ENCODE data around the gene CMSS1. TPM values are rescaled to one million over a fixed set of nuclear protein-coding genes. Genes with fewer than 3 reads are reported as not detected.

The CMSS1 gene
- total and polyA plus RNA-seq, 2 of the 13 experiments (the other 11 are each of a cell fraction or from before 2014, with no cell fraction given) = 6.4 to 48.7 TPM

GRCh38 chr3:99997293-99997692 is 179.6 kb downstream of the CMSS1 start:
- no peak overlapping the region for H3K27ac ChIP-seq (ENCODE audit: extremely low read length, insufficient read depth, low read length)
- H3K27me3 ChIP-seq (ENCODE audit: control insufficient read depth in 1 of 2, insufficient read depth in 2 of 2, low read length in 2 of 2) = no peaks in the 10 kb centered on the region
- no peak overlapping the region for H3K4me2 ChIP-seq (ENCODE audit: low read depth, low read length)
- intact Hi-C loops (cut with micrococcal nuclease; ENCODE audit: unreplicated experiment) (no loop called here), in situ Hi-C loops (cut with HindIII; ENCODE audit: extremely low pct_ligation_motif_present, low pct_unique_long_range_greater_than_20kb) (no loop called here)
- H3K36me3 ChIP-seq (replicated peaks in 1 of 2; ENCODE audit: control insufficient read depth in 1 of 2, insufficient read depth in 2 of 2, low read length in 2 of 2) = no peaks in the 10 kb centered on the region
- FAIRE-seq = no peak
- H3K4me3 ChIP-seq (replicated peaks in 1 of 3; ENCODE audit: insufficient read depth in 1 of 3, low read depth in 2 of 3, low read length in 3 of 3) = no peak overlapping the region
- TF ChIP-seq ZNF879 (CRISPR knock-in tag; IDR thresholded peaks at IDR 0.05) (no peak), ZNF598 (CRISPR knock-in tag; IDR thresholded peaks at IDR 0.05; ENCODE audit: borderline replicate concordance) (no peak), NCOA1 (CRISPR knock-in tag; IDR thresholded peaks at IDR 0.05) (no peak), BORCS8-MEF2B (CRISPR knock-in tag; IDR thresholded peaks at IDR 0.05) (no peak)
- no peaks in the 10 kb centered on the region for H4K20me1 ChIP-seq (ENCODE audit: insufficient read depth, low read length)
- H3K4me1 ChIP-seq (ENCODE audit: insufficient read depth, low read length) = peaks cover 20% of the 10 kb centered on the region
- no peak overlapping the region for H3K9ac ChIP-seq (ENCODE audit: insufficient read depth, low read depth, low read length)
- no peak for ATAC-seq
- no TSS peak for BruUV-seq (replicated peaks)
- DNase-seq (ENCODE audit: low spot score) = no peak
- 100% methylated on average over 2 of the region's 2 CpGs for WGBS (ENCODE audit: low lambda C conversion rate)
- POLR2A ChIA-PET = no interaction called here
- no peak overlapping the region for H2AFZ ChIP-seq (ENCODE audit: low read length)
- no peaks in the 10 kb centered on the region for H3K79me2 ChIP-seq (ENCODE audit: insufficient read depth, low read length)
- CTCF ChIA-PET (ENCODE audit: low intra/inter-chr PET ratio, low total read pairs) = no interaction called here
- peaks cover 14% of the 10 kb centered on the region; the same call in 1 of the 2 replicates for H3K9me3 ChIP-seq (ENCODE audit: low read length)

GRCh38 chr3:99999536-99999935 is 181.9 kb downstream of the CMSS1 start:
- H3K4me2 ChIP-seq (ENCODE audit: low read depth, low read length) = no peak overlapping the region
- no peaks in the 10 kb centered on the region for H3K79me2 ChIP-seq (ENCODE audit: insufficient read depth, low read length)
- ChIA-PET CTCF (ENCODE audit: low intra/inter-chr PET ratio, low total read pairs) (no interaction called here), POLR2A (no interaction called here)
- WGBS (ENCODE audit: low lambda C conversion rate) = 90% methylated on average over 2 of the region's 2 CpGs
- H3K27me3 ChIP-seq (ENCODE audit: control insufficient read depth in 1 of 2, insufficient read depth in 2 of 2, low read length in 2 of 2) = no peaks in the 10 kb centered on the region
- no peak overlapping the region for H3K27ac ChIP-seq (ENCODE audit: extremely low read length, insufficient read depth, low read length)
- TF ChIP-seq ZNF251 (CRISPR knock-in tag; IDR thresholded peaks at IDR 0.05) (no peak), ZBTB21 (CRISPR knock-in tag; IDR thresholded peaks at IDR 0.05) (no peak), HDAC1 (CRISPR knock-in tag; IDR thresholded peaks at IDR 0.05) (no peak), NR2F6 (IDR thresholded peaks at IDR 0.05) (no peak), NR2F6 (CRISPR knock-in tag; IDR thresholded peaks at IDR 0.05) (no peak), BCL3 (CRISPR knock-in tag; IDR thresholded peaks at IDR 0.05) (no peak), HNF4G (IDR thresholded peaks at IDR 0.05; ENCODE audit: borderline replicate concordance, low read depth, low read length) (no peak), HNF4G (CRISPR knock-in tag; IDR thresholded peaks at IDR 0.05; ENCODE audit: borderline replicate concordance, low read depth) (no peak)
- no peak overlapping the region for H3K9ac ChIP-seq (ENCODE audit: insufficient read depth, low read depth, low read length)
- FAIRE-seq (no peak), DNase-seq (ENCODE audit: low spot score) (no peak), ATAC-seq (no peak)
- H3K4me1 ChIP-seq (ENCODE audit: insufficient read depth, low read length) = peaks cover 34% of the 10 kb centered on the region
- H3K36me3 ChIP-seq (replicated peaks in 1 of 2; ENCODE audit: control insufficient read depth in 1 of 2, insufficient read depth in 2 of 2, low read length in 2 of 2) = no peaks in the 10 kb centered on the region
- H3K9me3 ChIP-seq (ENCODE audit: low read length) = peaks cover 7% of the 10 kb centered on the region; the same call in 1 of the 2 replicates
- H4K20me1 ChIP-seq (ENCODE audit: insufficient read depth, low read length) = no peaks in the 10 kb centered on the region
- BruUV-seq (replicated peaks) = no TSS peak
- in situ Hi-C loops (cut with HindIII; ENCODE audit: extremely low pct_ligation_motif_present, low pct_unique_long_range_greater_than_20kb) (no loop called here), intact Hi-C loops (cut with micrococcal nuclease; ENCODE audit: unreplicated experiment) (no loop called here)
- no peak overlapping the region for H2AFZ ChIP-seq (ENCODE audit: low read length)
- no peak overlapping the region for H3K4me3 ChIP-seq (replicated peaks in 1 of 3; ENCODE audit: insufficient read depth in 1 of 3, low read depth in 2 of 3, low read length in 3 of 3)

Data from HepG2 (cell line).